Activated B cell treated with CpG ODN at 0.5 μM for 24 hours (primary cell): ENCODE data around the gene WDR43. TPM values are rescaled to one million over a fixed set of nuclear protein-coding genes. Genes with fewer than 3 reads are reported as not detected.

Experiments
- ATAC-seq: fragments of 200-7000 bp; cut with Tn5 transposase; one replicate; pipeline ENCODE4 v1.10.0; 2021; ENCODE audit warnings: low read depth, mild to moderate bottlenecking, moderate library complexity
- CTCF ChIA-PET: fragments of 350-600 bp; sonication (Branson Sonifier 250); formaldehyde crosslinking; loops from one replicate; lab custom pipeline; 2021; ENCODE audit warnings: antibody characterized with exemption; lab: Charles Lee
- POLR2A ChIA-PET: fragments of 350-600 bp; sonication (Branson Sonifier 250); formaldehyde crosslinking; loops from one replicate; lab custom pipeline; 2021; ENCODE audit warnings: antibody characterized with exemption; lab: Charles Lee
- DNase-seq: peaks from one replicate; pipeline ENCODE4 v3.0.0; 2022
- H3K27ac Mint-ChIP-seq: one replicate; pipeline ENCODE4 v1.8.0; 2020; ENCODE audit warnings: mixed read lengths
- H3K27me3 Mint-ChIP-seq: one replicate; pipeline ENCODE4 v1.8.0; 2021; ENCODE audit warnings: mixed read lengths
- H3K36me3 Mint-ChIP-seq: one replicate; pipeline ENCODE4 v1.8.0; 2021; ENCODE audit warnings: low read depth, mixed read lengths
- H3K4me1 Mint-ChIP-seq: one replicate; pipeline ENCODE4 v1.8.0; 2021; ENCODE audit warnings: mixed read lengths
- H3K4me3 Mint-ChIP-seq: one replicate; pipeline ENCODE4 v1.8.0; 2020; ENCODE audit warnings: mild to moderate bottlenecking, mixed read lengths
- H3K9me3 Mint-ChIP-seq: one replicate; pipeline ENCODE4 v1.8.0; 2020; ENCODE audit warnings: mixed read lengths
- intact Hi-C: fragments of 100-400 bp; cut with micrococcal nuclease; formaldehyde crosslinking; loops from one replicate; pipeline ENCODE4 v1.15.1; 2024
- total RNA-seq: library from RNA; stranded (reverse); gene quantifications from 2 replicates; pipeline ENCODE4 v1.2.3, GENCODE V29; 2022
- TF ChIP-seq, protein P1 (sequence below): fragments of 200-600 bp; IDR thresholded peaks from one replicate; pipeline ENCODE4 v1.8.0; 2022; ENCODE audit warnings: antibody characterized with exemption, mild to moderate bottlenecking

Gene WDR43
- total RNA-seq, 1 donor from 2014 or later, result 98.8 TPM

DNA sequence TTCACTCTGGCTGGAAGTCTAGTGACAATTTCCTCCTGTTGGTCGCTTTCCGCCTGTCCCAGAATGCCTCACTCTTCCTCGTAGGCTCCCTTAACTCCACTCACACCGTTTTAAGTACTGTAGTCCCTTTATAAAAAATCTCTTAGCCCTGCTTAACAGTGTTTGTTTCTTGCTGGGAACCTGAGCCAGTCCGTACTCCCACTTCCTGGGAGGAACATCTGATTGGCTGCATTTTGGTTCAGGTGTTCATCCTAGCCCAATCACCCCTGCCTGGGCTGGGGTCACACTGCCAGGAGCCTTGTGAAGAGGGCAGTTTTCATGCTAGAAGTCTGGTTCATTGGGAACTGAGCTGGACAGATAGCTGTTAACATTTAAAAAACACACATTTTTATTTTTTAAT is 61.0 kb downstream of the WDR43 start:
- Mint-ChIP-seq H3K4me1 (no peaks in the 10 kb centered on the region), H3K4me3 (no peak overlapping the region), H3K27me3 (peaks cover 3% of the 10 kb centered on the region), H3K27ac (no peak overlapping the region), H3K9me3 (no peaks in the 10 kb centered on the region), H3K36me3 (no peaks in the 10 kb centered on the region)
- ATAC-seq, result no peak
- no peak for DNase-seq
- POLR2A ChIA-PET, result no interaction called here
- CTCF ChIA-PET, result interaction anchor here (1.5 kb wide), 1 partner anchor 245 kb away, joined by 4 read pairs; no protein-coding TSS in a partner anchor
- TF ChIP-seq, protein P1, sequence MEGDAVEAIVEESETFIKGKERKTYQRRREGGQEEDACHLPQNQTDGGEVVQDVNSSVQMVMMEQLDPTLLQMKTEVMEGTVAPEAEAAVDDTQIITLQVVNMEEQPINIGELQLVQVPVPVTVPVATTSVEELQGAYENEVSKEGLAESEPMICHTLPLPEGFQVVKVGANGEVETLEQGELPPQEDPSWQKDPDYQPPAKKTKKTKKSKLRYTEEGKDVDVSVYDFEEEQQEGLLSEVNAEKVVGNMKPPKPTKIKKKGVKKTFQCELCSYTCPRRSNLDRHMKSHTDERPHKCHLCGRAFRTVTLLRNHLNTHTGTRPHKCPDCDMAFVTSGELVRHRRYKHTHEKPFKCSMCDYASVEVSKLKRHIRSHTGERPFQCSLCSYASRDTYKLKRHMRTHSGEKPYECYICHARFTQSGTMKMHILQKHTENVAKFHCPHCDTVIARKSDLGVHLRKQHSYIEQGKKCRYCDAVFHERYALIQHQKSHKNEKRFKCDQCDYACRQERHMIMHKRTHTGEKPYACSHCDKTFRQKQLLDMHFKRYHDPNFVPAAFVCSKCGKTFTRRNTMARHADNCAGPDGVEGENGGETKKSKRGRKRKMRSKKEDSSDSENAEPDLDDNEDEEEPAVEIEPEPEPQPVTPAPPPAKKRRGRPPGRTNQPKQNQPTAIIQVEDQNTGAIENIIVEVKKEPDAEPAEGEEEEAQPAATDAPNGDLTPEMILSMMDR, result no peak
- intact Hi-C loops, result loop anchor here (10.0 kb wide), 1 partner anchor 349 kb away; no protein-coding TSS in a partner anchor

GRCh38 chr2:28956415-28956826 is 62.0 kb downstream of the WDR43 start:
- intact Hi-C loops, result loop anchor here (10.0 kb wide), 1 partner anchor 348 kb away; no protein-coding TSS in a partner anchor
- Mint-ChIP-seq H3K27me3 (peaks cover 3% of the 10 kb centered on the region), H3K36me3 (no peaks in the 10 kb centered on the region), H3K4me3 (no peak overlapping the region), H3K4me1 (no peaks in the 10 kb centered on the region), H3K27ac (no peak overlapping the region), H3K9me3 (no peaks in the 10 kb centered on the region)
- TF ChIP-seq, protein P1, result no peak
- DNase-seq, result no peak
- no peak for ATAC-seq
- CTCF ChIA-PET, result interaction anchor here (1.5 kb wide), 1 partner anchor 244 kb away, joined by 4 read pairs; no protein-coding TSS in a partner anchor
- POLR2A ChIA-PET, result no interaction called here

DNA sequence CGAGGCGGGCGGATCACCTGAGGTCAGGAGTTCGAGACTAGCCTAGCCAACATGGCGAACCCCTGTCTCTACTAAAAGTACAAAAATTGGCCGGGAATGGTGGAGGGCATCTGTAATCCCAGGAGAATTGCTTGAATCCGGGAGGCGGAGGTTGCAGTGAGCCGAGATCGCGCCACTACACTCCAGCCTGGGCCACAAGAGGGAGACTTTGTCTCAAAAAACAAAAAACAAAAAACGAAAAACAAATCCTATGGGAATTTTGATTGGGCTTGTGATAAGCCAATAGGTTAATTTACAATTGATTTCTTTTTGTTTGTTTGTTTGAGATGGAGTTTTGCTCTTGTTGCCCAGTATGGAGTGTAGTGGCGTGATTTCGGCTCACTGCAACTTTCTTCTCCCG is 62.4 kb downstream of the WDR43 start:
- no peaks in the 10 kb centered on the region for H3K4me1 Mint-ChIP-seq
- CTCF ChIA-PET, result no interaction called here
- H3K36me3 Mint-ChIP-seq, result no peaks in the 10 kb centered on the region
- H3K4me3 Mint-ChIP-seq, result no peak overlapping the region
- intact Hi-C loops, result loop anchor here (10.0 kb wide), 1 partner anchor 348 kb away; no protein-coding TSS in a partner anchor
- TF ChIP-seq, protein P1, result no peak
- DNase-seq (no peak), ATAC-seq (no peak)
- peaks cover 3% of the 10 kb centered on the region for H3K27me3 Mint-ChIP-seq
- H3K9me3 Mint-ChIP-seq, result no peaks in the 10 kb centered on the region
- POLR2A ChIA-PET, result no interaction called here
- H3K27ac Mint-ChIP-seq, result no peak overlapping the region

DNA sequence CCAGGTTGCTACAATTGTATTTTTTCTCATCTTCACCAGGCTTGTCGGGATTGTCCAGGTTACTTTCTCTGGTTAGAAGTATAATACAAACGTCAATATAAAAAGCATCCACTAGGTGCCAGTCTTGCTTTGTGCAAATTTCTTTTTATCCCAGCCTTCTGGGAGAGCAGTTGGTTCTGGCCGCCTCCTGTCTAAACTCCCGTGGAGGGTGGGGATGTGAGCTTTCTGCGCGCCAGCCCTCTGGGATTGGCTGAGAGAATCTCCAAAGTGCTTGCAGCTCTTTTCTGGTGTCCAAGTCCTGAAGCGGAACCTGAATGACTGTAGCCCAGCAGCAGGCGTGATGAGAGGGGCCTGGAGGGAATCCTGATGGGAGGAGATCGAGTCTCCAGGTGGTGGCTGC is 64.2 kb downstream of the WDR43 start:
- Mint-ChIP-seq H3K36me3 (no peaks in the 10 kb centered on the region), H3K4me3 (no peak overlapping the region), H3K4me1 (no peaks in the 10 kb centered on the region), H3K27me3 (peaks cover 5% of the 10 kb centered on the region), H3K27ac (no peak overlapping the region), H3K9me3 (no peaks in the 10 kb centered on the region)
- ATAC-seq (peak; percentile 52), DNase-seq (no peak)
- TF ChIP-seq, protein P1, result no peak
- ChIA-PET POLR2A (no interaction called here), CTCF (interaction anchor here (1.2 kb wide), 1 partner anchor 53 kb away, joined by 4 read pairs; no protein-coding TSS in a partner anchor)
- intact Hi-C loops, result loop anchor here (1.0 to 10.0 kb wide), 2 partner anchors 239 to 346 kb away; no protein-coding TSS in a partner anchor

DNA sequence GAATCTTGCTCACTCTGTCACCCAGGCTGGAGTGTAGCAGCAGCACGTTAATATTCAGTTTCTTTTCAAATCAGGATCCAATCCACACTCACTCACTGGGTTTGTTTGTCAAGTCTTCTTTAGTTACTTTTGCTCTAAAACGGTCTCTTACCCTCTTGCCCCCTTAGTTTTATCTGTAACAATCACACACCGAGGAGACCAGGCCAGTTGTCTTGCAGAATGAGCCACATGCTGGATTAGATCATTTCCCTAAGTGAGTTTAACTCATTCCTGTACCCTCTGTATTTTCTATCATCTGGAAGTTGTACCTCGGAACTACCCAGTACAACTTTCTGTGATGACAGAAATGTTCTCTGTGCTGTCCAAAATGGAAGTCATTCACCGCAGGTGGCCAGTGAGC is 65.9 kb downstream of the WDR43 start:
- Mint-ChIP-seq H3K4me3 (no peak overlapping the region), H3K27ac (no peak overlapping the region), H3K27me3 (peaks cover 5% of the 10 kb centered on the region), H3K9me3 (no peaks in the 10 kb centered on the region), H3K36me3 (no peaks in the 10 kb centered on the region), H3K4me1 (no peaks in the 10 kb centered on the region)
- ChIA-PET POLR2A (no interaction called here), CTCF (no interaction called here)
- intact Hi-C loops, result no loop called here
- TF ChIP-seq, protein P1, result no peak
- no peak for DNase-seq
- ATAC-seq, result no peak
